Thoracic aorta (tissue), 2 donors: ENCODE measurements around the gene PHLDA2. TPM values are rescaled to one million over a fixed set of nuclear protein-coding genes. Genes with fewer than 3 reads are reported as not detected.
A peak's percentile ranks its signal among the peaks of the same experiment; 100 is the strongest.

ENCODE experiments used
- ATAC-seq: fragments of 150-250 bp; one replicate; pipeline ENCODE4 v1.8.0; 2017; ENCODE audit warnings: low read depth; ENCODE audit not compliant: insufficient number of reproducible peaks, low FRiP score
- DNase-seq: peaks from one replicate; pipeline ENCODE4 v3.0.0-alpha.2; 2020; ENCODE audit warnings: low spot score
- H3K27ac ChIP-seq, 2 donors: fragments of 200-600 bp; sonication (generic); 1 replicate in 1 of 2; 2 replicates in 1 of 2; pipeline ENCODE4 v1.5.1; 2016; ENCODE audit warnings: mild to moderate bottlenecking in 2 of 2, moderate library complexity in 2 of 2
- H3K27me3 ChIP-seq: fragments of 200-600 bp; sonication (generic); replicated peaks from 2 replicates; pipeline ENCODE4 v1.6.0; 2016; ENCODE audit warnings: mild to moderate bottlenecking; ENCODE audit not compliant: insufficient read depth
- H3K36me3 ChIP-seq: fragments of 200-600 bp; sonication (generic); one replicate; pipeline ENCODE4 v1.5.1; 2016
- H3K4me1 ChIP-seq, 2 donors: fragments of 200-600 bp; sonication (generic); 1 replicate in 1 of 2; 2 replicates in 1 of 2; pipeline versions ENCODE4 v1.5.1 to v1.6.0; 2016; ENCODE audit warnings: low read depth in 2 of 2, mild to moderate bottlenecking in 1 of 2; ENCODE audit not compliant: control insufficient read depth in 1 of 2
- H3K4me3 ChIP-seq: fragments of 200-600 bp; sonication (generic); 2 replicates; pipeline ENCODE4 v1.5.1; 2016; ENCODE audit warnings: mild to moderate bottlenecking
- H3K9me3 ChIP-seq: fragments of 200-600 bp; sonication (generic); 2 replicates; pipeline ENCODE4 v1.5.1; 2016
- total RNA-seq, 2 donors: library from RNA; depleted of rRNA; stranded (reverse); fragments of >200 nt; gene quantifications; one replicate each; pipeline versions ENCODE4 v1.1.0 to v1.2.3, GENCODE V29; 2016
- TF ChIP-seq, protein P1 (sequence below): fragments of 200-600 bp; sonication (generic); IDR thresholded peaks from one replicate; pipeline ENCODE4 v1.5.1; 2019; ENCODE audit warnings: antibody characterized with exemption

The PHLDA2 gene
- total RNA-seq, 2 donors from 2014 or later = 14.4 to 21.3 TPM

GRCh38 chr11:2890466-2891294 is 38.5 kb downstream of the PHLDA2 start:
- Histone ChIP-seq H3K4me1 (peaks cover 6 to 27% of the 10 kb centered on the region in 2 donors), H3K27me3 (no peaks in the 10 kb centered on the region), H3K9me3 (no peaks in the 10 kb centered on the region), H3K27ac (no peak overlapping the region), H3K36me3 (no peaks in the 10 kb centered on the region), H3K4me3 (no peak overlapping the region)
- no peak for DNase-seq
- no peak for ATAC-seq
- TF ChIP-seq, protein P1, sequence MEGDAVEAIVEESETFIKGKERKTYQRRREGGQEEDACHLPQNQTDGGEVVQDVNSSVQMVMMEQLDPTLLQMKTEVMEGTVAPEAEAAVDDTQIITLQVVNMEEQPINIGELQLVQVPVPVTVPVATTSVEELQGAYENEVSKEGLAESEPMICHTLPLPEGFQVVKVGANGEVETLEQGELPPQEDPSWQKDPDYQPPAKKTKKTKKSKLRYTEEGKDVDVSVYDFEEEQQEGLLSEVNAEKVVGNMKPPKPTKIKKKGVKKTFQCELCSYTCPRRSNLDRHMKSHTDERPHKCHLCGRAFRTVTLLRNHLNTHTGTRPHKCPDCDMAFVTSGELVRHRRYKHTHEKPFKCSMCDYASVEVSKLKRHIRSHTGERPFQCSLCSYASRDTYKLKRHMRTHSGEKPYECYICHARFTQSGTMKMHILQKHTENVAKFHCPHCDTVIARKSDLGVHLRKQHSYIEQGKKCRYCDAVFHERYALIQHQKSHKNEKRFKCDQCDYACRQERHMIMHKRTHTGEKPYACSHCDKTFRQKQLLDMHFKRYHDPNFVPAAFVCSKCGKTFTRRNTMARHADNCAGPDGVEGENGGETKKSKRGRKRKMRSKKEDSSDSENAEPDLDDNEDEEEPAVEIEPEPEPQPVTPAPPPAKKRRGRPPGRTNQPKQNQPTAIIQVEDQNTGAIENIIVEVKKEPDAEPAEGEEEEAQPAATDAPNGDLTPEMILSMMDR = no peak

DNA sequence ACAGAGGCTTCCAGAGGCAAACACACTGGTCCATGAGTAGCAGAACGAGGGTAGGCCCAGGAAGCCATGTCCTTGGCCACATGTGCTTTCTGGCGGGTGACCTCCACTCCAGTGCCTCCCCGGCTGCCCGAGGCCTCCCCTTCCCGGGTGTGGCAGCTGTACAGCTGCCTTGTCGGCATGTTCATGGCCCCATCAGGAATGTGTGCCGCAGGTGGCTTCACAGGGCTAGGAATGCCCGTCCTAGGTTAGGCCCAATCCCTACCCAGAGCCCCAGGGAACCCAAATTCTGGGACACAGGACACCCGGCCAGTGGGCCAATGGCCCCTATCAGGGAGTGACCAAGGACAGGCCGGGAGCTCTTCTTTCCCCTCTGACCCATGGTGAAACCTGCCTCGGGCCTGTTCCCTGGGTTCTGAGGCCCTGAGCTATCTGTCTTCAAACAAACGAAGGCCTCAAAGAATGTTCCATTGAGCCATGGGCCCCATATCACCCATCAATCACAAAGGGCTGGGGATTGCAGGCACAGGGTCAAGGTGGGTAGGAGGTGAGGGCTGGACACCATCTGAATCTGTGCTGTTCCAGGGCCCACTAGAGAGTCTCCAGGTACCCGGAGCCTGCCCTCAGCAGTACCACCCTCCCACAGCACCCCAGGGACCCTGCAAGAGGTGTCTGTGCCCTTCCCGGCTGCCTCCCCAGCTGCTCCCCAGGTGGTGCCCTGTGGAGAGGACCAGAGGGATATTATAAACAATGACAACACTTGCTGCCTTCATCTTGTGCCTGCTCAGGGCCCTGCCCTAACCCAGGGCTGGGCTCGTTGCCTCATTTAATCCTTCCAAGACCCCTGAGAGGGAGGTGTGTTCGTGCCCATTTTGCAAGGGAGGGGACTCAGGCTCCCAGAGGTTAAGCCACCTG is 39.6 kb downstream of the PHLDA2 start:
- no peak overlapping the region for H3K4me3 ChIP-seq
- H3K27me3 ChIP-seq = no peaks in the 10 kb centered on the region
- DNase-seq (no peak), ATAC-seq (no peak)
- TF ChIP-seq, protein P1 = no peak
- H3K27ac ChIP-seq = no peak overlapping the region
- peaks cover 6 to 27% of the 10 kb centered on the region in 2 donors for H3K4me1 ChIP-seq
- H3K9me3 ChIP-seq = no peaks in the 10 kb centered on the region
- no peaks in the 10 kb centered on the region for H3K36me3 ChIP-seq

DNA sequence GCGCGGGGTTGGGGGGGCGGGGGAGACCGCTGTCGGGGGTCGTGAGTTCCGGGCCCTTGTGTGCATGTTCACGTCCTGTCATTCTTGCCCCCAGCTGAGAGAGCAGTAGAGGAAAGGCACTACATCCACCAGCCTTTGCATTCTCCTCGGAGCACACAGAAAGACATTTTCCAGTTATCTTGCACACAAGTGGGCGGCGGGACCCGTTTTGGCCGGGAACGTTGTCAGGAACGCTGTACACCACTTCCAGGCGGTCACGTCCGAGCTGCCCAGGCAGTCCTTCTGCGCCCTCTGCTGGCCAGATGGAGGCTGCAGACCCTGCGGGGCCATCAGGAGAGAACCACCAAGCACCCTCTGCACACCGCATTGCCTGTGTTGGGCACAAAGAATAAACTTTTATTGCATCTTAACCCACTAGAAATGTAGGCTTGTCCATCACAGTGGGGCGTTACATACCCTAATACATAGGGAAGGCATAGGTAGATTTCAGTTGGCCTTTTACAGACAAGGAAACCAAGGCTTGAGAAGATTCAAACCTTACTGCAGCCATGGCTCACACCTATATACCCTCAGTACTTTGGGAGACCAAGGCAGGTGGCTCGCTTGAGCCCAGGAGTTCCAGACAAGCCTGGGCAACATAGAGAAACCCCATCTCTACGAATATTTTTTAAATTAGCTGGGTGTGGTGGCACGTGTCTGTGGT is 40.8 kb downstream of the PHLDA2 start:
- TF ChIP-seq, protein P1 = peak; percentile 97

DNA sequence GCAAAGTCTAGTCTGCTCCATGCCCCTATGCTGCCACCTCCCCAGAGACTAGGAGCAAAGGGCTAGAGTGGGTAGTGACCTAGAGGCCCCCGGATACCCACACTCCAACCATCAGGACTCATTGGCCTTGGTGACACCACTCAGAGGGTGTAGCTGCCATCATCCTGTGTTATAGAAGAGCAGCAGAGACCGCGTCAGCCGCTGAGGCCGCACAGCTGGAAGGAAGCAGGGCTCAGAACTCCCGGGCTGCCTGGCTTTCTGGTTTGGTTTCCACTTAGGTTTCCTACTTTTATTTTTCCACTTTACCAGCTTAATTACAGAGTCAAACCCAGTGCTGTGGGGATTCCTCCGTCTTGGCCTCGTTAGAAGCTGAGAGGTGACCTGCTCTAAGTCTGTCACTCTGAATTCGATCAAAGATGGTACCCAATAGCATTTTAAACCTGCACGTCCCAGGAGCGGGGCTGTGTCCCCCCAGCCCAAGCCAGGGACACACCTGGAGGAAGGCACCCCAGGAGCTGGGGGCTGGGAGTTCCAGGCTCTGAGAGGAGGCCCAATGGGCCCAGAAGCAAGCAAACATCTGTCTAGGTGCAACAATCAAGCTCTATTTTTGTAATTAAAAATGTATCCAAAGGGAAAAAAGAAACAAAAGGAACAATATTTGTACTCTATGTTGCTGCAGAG is 41.6 kb downstream of the PHLDA2 start:
- no peak overlapping the region for H3K4me3 ChIP-seq
- peak overlapping the region in 1 of 2 donors; percentile 7 for H3K27ac ChIP-seq
- TF ChIP-seq, protein P1 = no peak
- peaks cover 14 to 31% of the 10 kb centered on the region in 2 donors for H3K4me1 ChIP-seq
- DNase-seq = no peak
- H3K9me3 ChIP-seq = no peaks in the 10 kb centered on the region
- H3K36me3 ChIP-seq = no peaks in the 10 kb centered on the region
- H3K27me3 ChIP-seq = no peaks in the 10 kb centered on the region
- no peak for ATAC-seq

More for the DNA sequence above, 40.8 kb downstream of the PHLDA2 start:
- peaks cover 6 to 27% of the 10 kb centered on the region in 2 donors for H3K4me1 ChIP-seq
- no peaks in the 10 kb centered on the region for H3K27me3 ChIP-seq
- H3K36me3 ChIP-seq = no peaks in the 10 kb centered on the region
- ATAC-seq = no peak
- H3K9me3 ChIP-seq = no peaks in the 10 kb centered on the region
- no peak overlapping the region for H3K4me3 ChIP-seq
- DNase-seq = peak; percentile 79
- H3K27ac ChIP-seq = no peak overlapping the region
